Lung (tissue), 12 donors: ENCODE data around the gene EYS. TPM values are rescaled to one million over a fixed set of nuclear protein-coding genes. Genes with fewer than 3 reads are reported as not detected.

ENCODE experiments used
- ATAC-seq: fragments of 200-7000 bp; cut with Tn5 transposase; one replicate; pipeline ENCODE4 v1.9.1; 2020; ENCODE audit warnings: moderate number of reproducible peaks; ENCODE audit not compliant: insufficient read depth, low FRiP score
- DNase-seq, 3 donors: peaks; one replicate each; pipeline ENCODE4 v3.0.0-alpha.2; 2013 to 2017
- H3K27ac ChIP-seq, 2 donors: one replicate each; pipeline ENCODE4 v1.5.1; 2013; ENCODE audit warnings: mild to moderate bottlenecking in 2 of 2, moderate library complexity in 2 of 2, control low read depth in 1 of 2, inconsistent platforms in 1 of 2, low read depth in 1 of 2, low read length in 1 of 2
- H3K27me3 ChIP-seq, 3 donors: one replicate each; pipeline ENCODE4 v1.5.1; 2013; ENCODE audit warnings: low read length in 2 of 3; ENCODE audit not compliant: control insufficient read depth in 3 of 3, insufficient read depth in 3 of 3
- H3K36me3 ChIP-seq, 4 donors: one replicate each; pipeline ENCODE4 v1.5.1; 2013; ENCODE audit warnings: low read length in 4 of 4, mild to moderate bottlenecking in 1 of 4, moderate library complexity in 1 of 4; ENCODE audit not compliant: control insufficient read depth in 4 of 4, insufficient read depth in 4 of 4
- H3K4me1 ChIP-seq, 5 donors: one replicate each; pipeline ENCODE4 v1.5.1; 2013; ENCODE audit warnings: low read length in 5 of 5, mild to moderate bottlenecking in 2 of 5, moderate library complexity in 1 of 5; ENCODE audit not compliant: control insufficient read depth in 5 of 5, insufficient read depth in 5 of 5
- H3K4me3 ChIP-seq: one replicate; pipeline ENCODE4 v1.5.1; 2013; ENCODE audit warnings: mild to moderate bottlenecking, control low read depth, moderate library complexity
- H3K9ac ChIP-seq, 2 donors: one replicate each; pipeline ENCODE4 v1.5.1; 2013; ENCODE audit warnings: low read length in 2 of 2, control low read depth in 1 of 2; ENCODE audit not compliant: insufficient read depth in 1 of 2
- H3K9me3 ChIP-seq, 4 donors: one replicate each; pipeline ENCODE4 v1.5.1; 2013; ENCODE audit warnings: low read length in 3 of 4, mild to moderate bottlenecking in 1 of 4, moderate library complexity in 1 of 4; ENCODE audit not compliant: control insufficient read depth in 4 of 4, insufficient read depth in 3 of 4
- CTCF ChIP-seq: IDR thresholded peaks from 2 replicates; pipeline ENCODE4 v1.5.1; 2012; ENCODE audit warnings: mild to moderate bottlenecking; ENCODE audit errors: control extremely low read depth, extremely low read depth
- WGBS, 2 donors: extraction: QIAGEN DNeasy Blood & Tissue Kit; methylation state at CpG; one replicate each; pipeline ENCODE4 v1.1.7; 2013; 5-methylcytosine and 5-hydroxymethylcytosine counted together
- polyA plus RNA-seq, 2 donors: library from polyadenylated mRNA; stranded (reverse); fragments of 200-250 nt; gene quantifications; one replicate each; pipeline ENCODE4 v1.2.1, GENCODE V29; 2013
- total RNA-seq, 2 donors: library from RNA; depleted of rRNA in 1 of 2; stranded (reverse); fragments of >200 nt in 1 of 2; gene quantifications; one replicate each; pipeline ENCODE4 v1.2.1, GENCODE V29; 2014 to 2021
- donor health status: control.
- donor health status: control.
- donor health status: Bipolar disorder and iron deficiency.
- donor health status: healthy.
- donor health status: DM: yes; HTN: yes; CAD: no.

The EYS gene
- total and polyA plus RNA-seq, 4 donors, result 0.06 to 0.34 (median 0.12) TPM

GRCh38 chr6:64233746-64234145 lies 1473.3 kb downstream of the EYS start:
- Histone ChIP-seq H3K27me3 (no peaks in the 10 kb centered on the region), H3K36me3 (no peaks in the 10 kb centered on the region), H3K4me3 (no peak overlapping the region), H3K9me3 (no peaks in the 10 kb centered on the region), H3K9ac (no peak overlapping the region), H3K4me1 (peaks cover 0 to 8% (median 0%) of the 10 kb centered on the region in 5 donors), H3K27ac (no peak overlapping the region)
- ATAC-seq (no peak), DNase-seq (no peak)
- whole genome bisulfite sequencing, 2 donors, result 48 to 60% methylated on average over 3 of the region's 3 CpGs
- TF ChIP-seq CTCF, result no peak

- Histone ChIP-seq H3K36me3 (no peaks in the 10 kb centered on the region), H3K4me3 (no peak overlapping the region), H3K9me3 (no peaks in the 10 kb centered on the region), H3K4me1 (peaks cover 0 to 8% (median 0%) of the 10 kb centered on the region in 5 donors), H3K27ac (no peak overlapping the region), H3K27me3 (no peaks in the 10 kb centered on the region), H3K9ac (no peak overlapping the region)
- no peak for TF ChIP-seq CTCF
- DNase-seq, result no peak
- no peak for ATAC-seq
- 69 to 71% methylated on average over 4 of the region's 4 CpGs for WGBS, 2 donors
Measured at GRCh38 chr6:64231928-64232327, 1475.1 kb downstream of the EYS start.

- DNase-seq, result no peak
- no peak for ATAC-seq
- H3K9me3 ChIP-seq, result no peaks in the 10 kb centered on the region
- H3K4me1 ChIP-seq, result peaks cover 0 to 8% (median 0%) of the 10 kb centered on the region in 5 donors
- no peak for TF ChIP-seq CTCF
- H3K4me3 ChIP-seq, result no peak overlapping the region
- H3K9ac ChIP-seq, result no peak overlapping the region
- no peak overlapping the region for H3K27ac ChIP-seq
- no peaks in the 10 kb centered on the region for H3K36me3 ChIP-seq
- 69 to 91% methylated on average over 1 of the region's 1 CpG for WGBS, 2 donors
- H3K27me3 ChIP-seq, result no peaks in the 10 kb centered on the region
Measured at GRCh38 chr6:64230530-64230929, 1476.5 kb downstream of the EYS start.

- no peak for TF ChIP-seq CTCF
- peaks cover 0 to 8% (median 0%) of the 10 kb centered on the region in 5 donors for H3K4me1 ChIP-seq
- DNase-seq, result no peak
- no peaks in the 10 kb centered on the region for H3K27me3 ChIP-seq
- H3K4me3 ChIP-seq, result no peak overlapping the region
- no peak overlapping the region for H3K27ac ChIP-seq
- no peak overlapping the region for H3K9ac ChIP-seq
- ATAC-seq, result no peak
- no peaks in the 10 kb centered on the region for H3K9me3 ChIP-seq
- H3K36me3 ChIP-seq, result no peaks in the 10 kb centered on the region
- WGBS, 2 donors, result 78 to 79% methylated on average over 1 of the region's 1 CpG
Measured at GRCh38 chr6:64227863-64228262, 1479.2 kb downstream of the EYS start.
